ENCODE data around the gene KCNQ4. TPM values are rescaled to one million over a fixed set of nuclear protein-coding genes. Genes with fewer than 3 reads are reported as not detected.

Gene KCNQ4
- total RNA-seq, 6 experiments from 2014 or later = 0.05 TPM; not detected in 5

- Mint-ChIP-seq H3K9me3 (no peaks in the 10 kb centered on the region; the same call in 1 of the 2 replicates), H3K4me1 (ENCODE audit: low read depth) (peaks cover 8% of the 10 kb centered on the region), H3K27me3 (ENCODE audit: insufficient read depth) (peaks cover 37% of the 10 kb centered on the region), H3K4me3 (no peak overlapping the region), H3K27ac (no peak overlapping the region), H3K36me3 (ENCODE audit: low read depth) (no peaks in the 10 kb centered on the region)
- DNase-seq = no peak
- TF ChIP-seq CTCF (IDR thresholded peaks at IDR 0.05) = no peak
These were observed 24.4 kb downstream of the KCNQ4 start for GRCh38 chr1:40808002-40808401.

- no peak overlapping the region for H3K27ac Mint-ChIP-seq
- no peak for TF ChIP-seq CTCF (IDR thresholded peaks at IDR 0.05)
- no peaks in the 10 kb centered on the region for H3K36me3 Mint-ChIP-seq (ENCODE audit: low read depth)
- DNase-seq = no peak
- peaks cover 8% of the 10 kb centered on the region for H3K4me1 Mint-ChIP-seq (ENCODE audit: low read depth)
- H3K4me3 Mint-ChIP-seq = no peak overlapping the region
- H3K27me3 Mint-ChIP-seq (ENCODE audit: insufficient read depth) = peaks cover 40% of the 10 kb centered on the region
- H3K9me3 Mint-ChIP-seq = no peaks in the 10 kb centered on the region; the same call in 1 of the 2 replicates
These were observed 24.9 kb downstream of the KCNQ4 start for GRCh38 chr1:40808444-40808843.

- Mint-ChIP-seq H3K27ac (no peak overlapping the region), H3K9me3 (no peaks in the 10 kb centered on the region; the same call in 1 of the 2 replicates), H3K36me3 (ENCODE audit: low read depth) (no peaks in the 10 kb centered on the region), H3K4me1 (ENCODE audit: low read depth) (peaks cover 8% of the 10 kb centered on the region), H3K4me3 (no peak overlapping the region), H3K27me3 (ENCODE audit: insufficient read depth) (peaks cover 41% of the 10 kb centered on the region)
- no peak for DNase-seq
- TF ChIP-seq CTCF (IDR thresholded peaks at IDR 0.05) = no peak
These were observed 25.3 kb downstream of the KCNQ4 start for GRCh38 chr1:40808909-40809308.

GRCh38 chr1:40810927-40811326 lies 27.3 kb downstream of the KCNQ4 start:
- Mint-ChIP-seq H3K27me3 (ENCODE audit: insufficient read depth) (peaks cover 58% of the 10 kb centered on the region), H3K4me1 (ENCODE audit: low read depth) (peaks cover 8% of the 10 kb centered on the region), H3K4me3 (no peak overlapping the region), H3K27ac (no peak overlapping the region), H3K9me3 (no peaks in the 10 kb centered on the region; the same call in 1 of the 2 replicates), H3K36me3 (ENCODE audit: low read depth) (no peaks in the 10 kb centered on the region)
- TF ChIP-seq CTCF (IDR thresholded peaks at IDR 0.05) = no peak
- DNase-seq = no peak

GRCh38 chr1:40815420-40815819 lies 31.8 kb downstream of the KCNQ4 start:
- Mint-ChIP-seq H3K27me3 (ENCODE audit: insufficient read depth) (peaks cover 64% of the 10 kb centered on the region), H3K4me1 (ENCODE audit: low read depth) (no peaks in the 10 kb centered on the region)
- no peak for DNase-seq

More at GRCh38 chr1:40815420-40815819, 31.8 kb downstream of the KCNQ4 start:
- Mint-ChIP-seq H3K4me3 (no peak overlapping the region), H3K27ac (no peak overlapping the region), H3K9me3 (no peaks in the 10 kb centered on the region), H3K36me3 (ENCODE audit: low read depth) (no peaks in the 10 kb centered on the region)
- TF ChIP-seq CTCF (IDR thresholded peaks at IDR 0.05) = no peak
